Endothelial cell of umbilical vein (primary cell): ENCODE results near the gene GADL1. TPM values are rescaled to one million over a fixed set of nuclear protein-coding genes. Genes with fewer than 3 reads are reported as not detected.

ENCODE experiments used
- BruUV-seq: library from RNA; stranded (reverse); fragments of 400-500 nt; replicated peaks from 2 replicates; lab custom pipeline; 2021; lab: Mats Ljungman, UMichigan
- CTCF ChIA-PET: fragments of 300-600, 350-600 bp; sonication (Branson Sonifier 250); formaldehyde crosslinking; loops from one replicate; lab custom pipeline; 2021; ENCODE audit warnings: antibody characterized with exemption, inconsistent platforms; lab: Charles Lee
- POLR2A ChIA-PET: fragments of 300-600, 350-600 bp; sonication (Branson Sonifier 250); formaldehyde crosslinking; loops from one replicate; lab custom pipeline; 2021; ENCODE audit warnings: antibody characterized with exemption, inconsistent platforms; lab: Charles Lee
- DNase-seq: peaks from one replicate; pipeline ENCODE4 v3.0.0-alpha.2; 2011; ENCODE audit warnings: low read depth, low spot score
- FAIRE-seq: peaks from 2 replicates; lab custom pipeline; 2011; peaks lifted over from hg19 to GRCh38; lab: Jason Lieb, UNC
- H2AFZ ChIP-seq: 2 replicates; pipeline ENCODE4 v1.6.0; 2012; ENCODE audit warnings: low read depth, low read length, control low read depth, inconsistent platforms
- H3K27ac ChIP-seq: 2 replicates; pipeline ENCODE4 v1.5.1; 2011; ENCODE audit warnings: low read depth, mild to moderate bottlenecking, control low read depth, low read length, moderate library complexity; ENCODE audit not compliant: insufficient read depth
- H3K27me3 ChIP-seq, 2 experiments: 2 replicates each; pipeline versions ENCODE4 v1.6.0 to v1.6.1; 2011; ENCODE audit warnings: low read length in 2 of 2, mixed read lengths in 1 of 2; ENCODE audit not compliant: control insufficient read depth in 2 of 2, insufficient read depth in 2 of 2
- H3K36me3 ChIP-seq, 2 experiments: 2 replicates in 1 of 2; 3 replicates in 1 of 2; pipeline ENCODE4 v1.5.1; 2011; ENCODE audit warnings: low read length in 2 of 2, mild to moderate bottlenecking in 1 of 2, moderate library complexity in 1 of 2; ENCODE audit not compliant: control insufficient read depth in 2 of 2, insufficient read depth in 2 of 2; ENCODE audit errors: extremely low read depth in 1 of 2
- H3K4me1 ChIP-seq: 3 replicates; pipeline ENCODE4 v1.5.1; 2011; ENCODE audit warnings: mild to moderate bottlenecking, low read length; ENCODE audit not compliant: control insufficient read depth, insufficient read depth; ENCODE audit errors: extremely low read depth
- H3K4me2 ChIP-seq: 2 replicates; pipeline ENCODE4 v1.6.1; 2011; ENCODE audit warnings: low read length, control low read depth, mixed read lengths; ENCODE audit not compliant: insufficient read depth
- H3K4me3 ChIP-seq, 3 experiments: fragments of 200-600 bp in 1 of 3; sonication (generic), shearing (Covaris generic) in 1 of 3; replicated peaks in 1 of 3; 2 replicates each; pipeline ENCODE4 v1.5.1; 2011 to 2016; ENCODE audit warnings: control low read depth in 3 of 3, low read length in 3 of 3, mild to moderate bottlenecking in 2 of 3, inconsistent platforms in 1 of 3, low read depth in 1 of 3, moderate library complexity in 1 of 3; ENCODE audit not compliant: insufficient read depth in 1 of 3
- H3K79me2 ChIP-seq: 2 replicates; pipeline ENCODE4 v1.6.0; 2012; ENCODE audit warnings: low read length, inconsistent platforms; ENCODE audit not compliant: control insufficient read depth, insufficient read depth
- H3K9ac ChIP-seq: replicated peaks from 2 replicates; pipeline ENCODE3; 2011; ENCODE audit warnings: low read length, control low read depth; ENCODE audit not compliant: insufficient read depth; ENCODE audit errors: extremely low read depth
- H3K9me1 ChIP-seq: replicated peaks from 3 replicates; pipeline ENCODE4 v1.6.0; 2011; ENCODE audit warnings: mild to moderate bottlenecking, low read length; ENCODE audit not compliant: control insufficient read depth, insufficient read depth; ENCODE audit errors: extremely low read depth
- H3K9me3 ChIP-seq: replicated peaks from 2 replicates; pipeline ENCODE4 v1.5.1; 2012; ENCODE audit warnings: low read length, inconsistent platforms; ENCODE audit not compliant: control insufficient read depth, insufficient read depth
- H4K20me1 ChIP-seq: replicated peaks from 2 replicates; pipeline ENCODE3; 2011; ENCODE audit warnings: mild to moderate bottlenecking, low read length; ENCODE audit not compliant: control insufficient read depth, insufficient read depth; ENCODE audit errors: extremely low read depth
- GATA2 ChIP-seq: IDR thresholded peaks from 2 replicates; pipeline ENCODE4 v1.7.0; 2011; ENCODE audit warnings: low read depth, mild to moderate bottlenecking, moderate library complexity, mixed read lengths, low read length; ENCODE audit not compliant: insufficient read length, insufficient read depth
- JUN ChIP-seq: IDR thresholded peaks from 2 replicates; pipeline ENCODE4 v1.6.1; 2011; ENCODE audit warnings: borderline replicate concordance, low read depth; ENCODE audit not compliant: insufficient read length, insufficient read depth
- MAX ChIP-seq: IDR thresholded peaks from 2 replicates; pipeline ENCODE4 v1.6.1; 2011; ENCODE audit not compliant: insufficient read depth, insufficient read length
- POLR2AphosphoS5 ChIP-seq: IDR thresholded peaks from 2 replicates; pipeline ENCODE4 v1.6.1; 2012; ENCODE audit warnings: low read depth, mild to moderate bottlenecking, control low read depth, low read length, moderate library complexity; ENCODE audit not compliant: insufficient read depth
- dilution Hi-C: fragments of 300-500 bp; cut with MboI; formaldehyde crosslinking; loops from one replicate; pipeline ENCODE4 v1.15.0; 2019; ENCODE audit warnings: low sequenced_read_pairs; ENCODE audit not compliant: extremely low pct_ligation_motif_present
- intact Hi-C: fragments of 100-400 bp; cut with micrococcal nuclease; formaldehyde crosslinking; loops from one replicate; pipeline ENCODE4 v1.10.0; 2022
- polyA plus RNA-seq, 4 experiments: library from polyadenylated mRNA; depleted of rRNA in 3 of 4; stranded (reverse) in 3 of 4; unstranded in 1 of 4; fragments of >200 nt; gene quantifications; 2 replicates each; pipeline versions ENCODE4 v1.2.1 to v1.2.3, GENCODE V29; 2011 to 2012; ENCODE audit warnings: missing spikeins in 1 of 4
- total RNA-seq: library from RNA; stranded (reverse); gene quantifications from 2 replicates; pipeline ENCODE4 v1.2.3, GENCODE V29; 2021

The GADL1 gene
- total and polyA plus RNA-seq, 2 donors (not counting 3 experiments of a cell fraction or from before 2014, with no cell fraction given) = not detected

- Histone ChIP-seq H4K20me1 (no peaks in the 10 kb centered on the region), H3K4me2 (no peak overlapping the region), H3K27ac (no peak overlapping the region), H3K36me3 (no peaks in the 10 kb centered on the region), H3K9me3 (no peaks in the 10 kb centered on the region), H3K9ac (no peak overlapping the region), H3K4me1 (peaks cover 7% of the 10 kb centered on the region), H3K9me1 (no peaks in the 10 kb centered on the region), H3K27me3 (no peaks in the 10 kb centered on the region), H3K4me3 (no peak overlapping the region), H3K79me2 (no peaks in the 10 kb centered on the region), H2AFZ (no peak overlapping the region)
- POLR2A ChIA-PET = no interaction called here
- intact Hi-C loops = no loop called here
- CTCF ChIA-PET = interaction anchor here (1.0 to 1.3 kb wide), 2 partner anchors 354 to 358 kb away, joined by 3 to 6 read pairs; no protein-coding TSS in a partner anchor
- no peak for TF ChIP-seq MAX
- TF ChIP-seq POLR2AphosphoS5 = no peak
- TF ChIP-seq JUN = no peak
- dilution Hi-C loops = loop anchor here (25.0 kb wide), 1 partner anchor 737 kb away; no protein-coding TSS in a partner anchor
- DNase-seq (no peak), FAIRE-seq (no peak)
- BruUV-seq = no TSS peak
Measured at GRCh38 chr3:30774062-30774461, 120.4 kb downstream of the GADL1 start.

- H3K9ac ChIP-seq = no peak overlapping the region
- no peaks in the 10 kb centered on the region for H3K79me2 ChIP-seq
- dilution Hi-C loops (loop anchor here (25.0 kb wide), 1 partner anchor 733 kb away; no protein-coding TSS in a partner anchor), intact Hi-C loops (no loop called here)
- H3K27me3 ChIP-seq = peaks cover 0 to 3% of the 10 kb centered on the region in 2 experiments
- H4K20me1 ChIP-seq = no peaks in the 10 kb centered on the region
- H3K4me3 ChIP-seq = no peak overlapping the region
- H3K36me3 ChIP-seq = no peaks in the 10 kb centered on the region
- no peak overlapping the region for H3K27ac ChIP-seq
- no peaks in the 10 kb centered on the region for H3K4me1 ChIP-seq
- H3K4me2 ChIP-seq = no peak overlapping the region
- peak; percentile 10 for DNase-seq
- H3K9me3 ChIP-seq = no peaks in the 10 kb centered on the region
- no TSS peak for BruUV-seq
- no peak for TF ChIP-seq GATA2
- H3K9me1 ChIP-seq = no peaks in the 10 kb centered on the region
- ChIA-PET POLR2A (interaction anchor here (1.2 kb wide), 1 partner anchor 355 kb away, joined by 3 read pairs; no protein-coding TSS in a partner anchor), CTCF (interaction anchor here (0.7 to 6.6 kb wide), 21 partner anchors 10 to 998 kb away, joined by 3 to 125 read pairs (median 4); no protein-coding TSS in a partner anchor)
- no peak for FAIRE-seq
- H2AFZ ChIP-seq = no peak overlapping the region
Measured at GRCh38 chr3:30770387-30770786, 124.1 kb downstream of the GADL1 start.
